ENCODE data around the gene GFPT2. TPM values are rescaled to one million over a fixed set of nuclear protein-coding genes. Genes with fewer than 3 reads are reported as not detected.

GFPT2 gene
- total RNA-seq, 1 donor = 28.9 TPM

DNA sequence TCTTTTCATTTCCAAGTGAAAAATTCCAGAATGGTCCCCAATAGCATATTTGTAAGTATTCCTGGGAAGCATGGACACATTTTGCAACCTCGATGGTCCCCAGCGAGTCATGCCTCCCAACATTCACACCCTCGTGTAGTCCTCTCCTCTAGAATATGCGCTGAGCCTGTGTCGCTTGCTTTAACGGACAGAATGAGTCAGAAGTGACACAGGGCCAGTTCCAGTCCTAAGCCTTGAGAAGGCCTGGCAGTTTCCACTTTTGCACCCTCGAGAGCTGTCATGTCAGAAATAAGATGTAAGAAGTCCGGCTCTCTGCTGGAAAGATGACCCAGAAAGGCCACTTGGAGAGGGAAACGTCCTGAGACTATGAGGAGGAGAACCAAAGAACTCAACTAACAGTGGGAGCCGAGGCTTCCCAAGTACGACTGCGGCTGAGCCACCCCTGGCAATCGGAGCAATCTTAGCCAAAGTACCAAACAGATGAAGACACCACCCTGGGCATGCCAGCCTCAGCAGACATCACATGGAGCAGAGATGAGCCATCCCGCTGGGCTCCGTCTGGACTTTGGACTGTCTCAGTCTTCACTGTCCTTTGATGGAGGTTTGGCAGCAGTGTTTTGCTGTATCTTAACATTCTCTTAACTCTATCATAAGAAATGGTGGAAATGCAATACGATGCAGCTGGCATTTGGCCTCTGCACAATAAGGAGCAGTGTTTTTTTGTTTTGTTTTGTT lies 42.6 kb upstream of the GFPT2 start:
- no peak for DNase-seq (ENCODE audit: low read depth)
- H3K4me3 ChIP-seq (ENCODE audit: low read depth, low read length) = no peak overlapping the region

DNA sequence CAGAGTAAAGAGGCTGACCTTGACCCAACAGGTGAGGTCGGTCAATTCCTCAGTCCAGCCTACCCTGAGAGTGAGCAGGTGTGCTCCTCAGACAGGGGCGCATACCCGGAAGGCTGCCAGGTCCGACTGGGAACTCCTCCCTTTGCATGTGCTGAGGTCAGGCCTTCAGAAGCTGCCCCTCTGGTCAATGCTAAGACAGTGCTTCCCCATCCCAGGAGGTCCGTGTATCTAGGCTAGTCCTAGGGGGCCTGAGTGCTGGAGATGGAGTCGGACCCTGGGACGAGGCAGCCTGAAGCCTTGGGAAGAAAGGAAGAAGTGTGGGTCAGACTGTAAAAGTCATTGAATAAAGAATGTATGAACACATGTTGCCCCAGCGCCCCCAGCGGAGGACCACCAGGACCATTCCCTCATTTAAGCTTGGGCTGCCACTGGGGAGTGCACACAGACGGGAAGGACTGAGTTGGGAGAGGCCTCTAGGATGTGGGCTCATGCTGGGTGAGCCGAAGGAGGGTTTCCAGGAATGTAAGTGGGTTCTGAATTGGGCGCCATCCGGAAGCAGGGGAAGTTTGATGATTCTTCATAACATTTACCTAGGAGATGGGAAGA lies 41.0 kb upstream of the GFPT2 start:
- DNase-seq (ENCODE audit: low read depth) = no peak
- no peak overlapping the region for H3K4me3 ChIP-seq (ENCODE audit: low read depth, low read length)
- TF ChIP-seq, protein P1, sequence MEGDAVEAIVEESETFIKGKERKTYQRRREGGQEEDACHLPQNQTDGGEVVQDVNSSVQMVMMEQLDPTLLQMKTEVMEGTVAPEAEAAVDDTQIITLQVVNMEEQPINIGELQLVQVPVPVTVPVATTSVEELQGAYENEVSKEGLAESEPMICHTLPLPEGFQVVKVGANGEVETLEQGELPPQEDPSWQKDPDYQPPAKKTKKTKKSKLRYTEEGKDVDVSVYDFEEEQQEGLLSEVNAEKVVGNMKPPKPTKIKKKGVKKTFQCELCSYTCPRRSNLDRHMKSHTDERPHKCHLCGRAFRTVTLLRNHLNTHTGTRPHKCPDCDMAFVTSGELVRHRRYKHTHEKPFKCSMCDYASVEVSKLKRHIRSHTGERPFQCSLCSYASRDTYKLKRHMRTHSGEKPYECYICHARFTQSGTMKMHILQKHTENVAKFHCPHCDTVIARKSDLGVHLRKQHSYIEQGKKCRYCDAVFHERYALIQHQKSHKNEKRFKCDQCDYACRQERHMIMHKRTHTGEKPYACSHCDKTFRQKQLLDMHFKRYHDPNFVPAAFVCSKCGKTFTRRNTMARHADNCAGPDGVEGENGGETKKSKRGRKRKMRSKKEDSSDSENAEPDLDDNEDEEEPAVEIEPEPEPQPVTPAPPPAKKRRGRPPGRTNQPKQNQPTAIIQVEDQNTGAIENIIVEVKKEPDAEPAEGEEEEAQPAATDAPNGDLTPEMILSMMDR (IDR thresholded peaks at IDR 0.05; ENCODE audit: insufficient read depth, low read depth, low read length) = no peak

More for the DNA sequence above, 42.6 kb upstream of the GFPT2 start:
- TF ChIP-seq, protein P1 (IDR thresholded peaks at IDR 0.05; ENCODE audit: insufficient read depth, low read depth, low read length) = no peak

DNA sequence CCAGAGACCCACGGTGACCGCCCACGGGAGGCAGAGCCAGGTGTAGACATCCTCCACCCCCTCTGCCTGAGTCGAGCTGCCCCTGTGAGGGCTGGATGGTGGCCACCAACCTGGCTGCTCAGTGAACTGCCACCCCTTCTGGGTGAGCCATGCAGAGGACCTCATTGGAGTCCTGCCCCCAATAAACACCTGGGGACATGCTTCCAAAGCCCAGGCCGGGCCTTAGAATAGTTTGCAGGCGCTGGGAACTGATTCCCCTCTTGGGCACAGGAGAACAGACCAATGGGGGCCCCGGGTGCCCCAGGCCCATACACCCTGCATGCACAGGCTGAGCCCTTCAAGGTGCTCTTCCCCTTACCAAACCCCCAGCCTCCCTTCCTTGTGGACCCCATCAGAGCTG lies 38.1 kb upstream of the GFPT2 start:
- no peak for DNase-seq (ENCODE audit: low read depth)
- TF ChIP-seq, protein P1 (IDR thresholded peaks at IDR 0.05; ENCODE audit: insufficient read depth, low read depth, low read length) = no peak
- no peak overlapping the region for H3K4me3 ChIP-seq (ENCODE audit: low read depth, low read length)

DNA sequence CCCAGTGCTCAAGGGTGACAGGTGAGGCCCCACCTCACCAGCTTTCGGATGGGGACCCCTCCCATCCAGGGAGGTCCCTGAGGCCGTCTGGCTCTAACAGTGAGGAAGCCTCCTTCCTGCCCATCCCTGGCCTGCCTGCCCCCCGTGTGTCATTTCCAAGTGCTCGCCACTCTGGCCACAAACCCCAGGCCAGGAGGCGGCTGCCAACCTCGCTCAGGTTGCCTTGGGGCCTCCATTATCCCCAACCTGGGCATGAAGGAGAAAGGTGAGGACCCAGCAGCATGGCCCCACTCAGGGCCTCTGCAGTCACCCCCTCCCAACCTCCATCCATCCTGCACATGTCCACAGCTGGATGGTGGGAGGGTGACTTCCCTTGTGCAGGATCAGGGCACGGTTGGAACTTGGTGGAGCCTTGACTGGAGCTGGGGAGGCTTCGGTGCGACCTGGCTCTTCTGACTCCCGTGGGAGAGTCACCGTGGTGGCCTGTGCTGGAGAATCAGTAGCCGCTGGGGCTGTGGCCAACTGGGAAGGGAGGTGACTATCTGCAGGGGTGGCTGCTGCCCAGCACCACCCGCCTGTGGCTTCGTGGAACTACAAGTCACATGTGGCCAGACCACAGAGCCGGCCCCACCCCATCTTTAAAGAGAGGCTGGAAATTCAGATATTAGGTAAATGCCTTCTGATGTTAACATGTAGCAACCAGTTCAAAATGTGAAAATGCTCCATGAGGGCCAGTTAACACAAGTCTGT lies 37.5 kb upstream of the GFPT2 start:
- H3K4me3 ChIP-seq (ENCODE audit: low read depth, low read length) = no peak overlapping the region
- no peak for DNase-seq (ENCODE audit: low read depth)
- TF ChIP-seq, protein P1 (IDR thresholded peaks at IDR 0.05; ENCODE audit: insufficient read depth, low read depth, low read length) = no peak

DNA sequence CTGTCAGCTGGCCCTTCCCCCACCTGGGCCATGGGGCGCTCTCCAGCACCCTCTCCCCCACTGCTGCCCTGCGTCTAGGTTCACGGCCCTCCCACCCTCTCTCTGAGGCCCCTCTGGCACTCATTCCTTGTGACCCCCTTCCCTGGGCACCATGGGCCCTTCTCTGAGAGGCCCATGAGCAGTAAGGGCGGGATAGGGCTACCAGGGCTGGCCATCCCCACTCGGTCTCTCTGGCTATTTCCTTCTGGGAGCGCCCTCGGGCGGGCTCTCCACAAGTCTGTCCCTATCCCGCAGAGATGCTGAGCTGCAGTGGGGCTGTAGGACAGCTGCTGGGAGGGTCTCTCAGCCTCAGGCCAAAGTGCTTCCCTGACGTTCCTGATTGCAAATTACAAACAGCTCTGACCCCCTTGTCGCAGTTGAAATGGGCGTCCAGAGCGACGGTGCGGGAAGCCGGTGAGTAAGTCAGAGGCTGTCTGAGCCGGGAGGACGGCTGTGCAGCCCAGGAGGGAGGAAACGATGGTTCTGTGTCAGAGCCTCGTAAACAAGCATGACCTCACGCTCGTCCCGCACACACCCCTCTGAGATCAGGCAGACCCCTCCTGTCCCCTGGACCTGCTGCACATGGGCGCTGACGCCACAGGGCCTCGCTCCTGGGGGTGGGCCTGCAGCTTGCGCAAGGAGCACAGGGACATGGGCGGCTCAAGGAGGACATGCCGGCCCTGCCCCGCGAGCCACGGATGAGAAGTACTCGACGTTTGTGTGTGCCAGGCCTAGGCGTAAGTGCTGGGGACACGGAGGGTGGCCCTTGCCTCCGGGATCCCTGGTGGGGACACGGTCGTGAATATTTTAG lies 36.3 kb upstream of the GFPT2 start:
- H3K4me3 ChIP-seq (ENCODE audit: low read depth, low read length) = no peak overlapping the region
- TF ChIP-seq, protein P1 (IDR thresholded peaks at IDR 0.05; ENCODE audit: insufficient read depth, low read depth, low read length) = no peak
- DNase-seq (ENCODE audit: low read depth) = peak; percentile 22

DNA sequence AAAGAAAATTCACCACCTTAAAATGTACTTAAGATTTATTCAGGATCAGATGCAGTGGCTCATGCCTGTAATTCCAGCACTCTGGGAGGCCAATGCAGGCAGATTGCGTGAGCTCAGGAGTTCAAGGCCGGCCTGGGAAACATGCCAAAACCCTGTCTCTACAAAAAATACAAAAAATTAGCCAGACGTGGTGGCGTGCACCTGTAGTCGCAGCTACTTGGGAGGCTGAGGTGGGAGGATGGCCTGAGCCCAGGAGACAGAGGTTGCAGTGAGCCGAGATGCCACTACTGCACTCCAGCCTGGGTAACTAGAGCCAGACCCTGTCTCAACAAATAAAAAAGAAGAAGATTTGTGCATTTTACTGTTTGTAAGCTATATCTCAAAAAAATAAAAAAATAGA lies 34.7 kb upstream of the GFPT2 start:
- no peak for DNase-seq (ENCODE audit: low read depth)
- H3K4me3 ChIP-seq (ENCODE audit: low read depth, low read length) = no peak overlapping the region
- TF ChIP-seq, protein P1 (IDR thresholded peaks at IDR 0.05; ENCODE audit: insufficient read depth, low read depth, low read length) = no peak
